Sigmoid colon (tissue), 7 donors: ENCODE results near the gene CRACR2A. TPM values are rescaled to one million over a fixed set of nuclear protein-coding genes. Genes with fewer than 3 reads are reported as not detected.

Experiments
- DNase-seq: peaks from one replicate; pipeline ENCODE4 v3.0.0-alpha.2; 2019
- H3K27ac ChIP-seq, 4 donors: fragments of 200-600 bp; sonication (generic); one replicate each; pipeline ENCODE4 v1.5.1; 2016 to 2019; ENCODE audit warnings: mild to moderate bottlenecking in 1 of 4
- H3K27me3 ChIP-seq, 3 donors: fragments of 200-600 bp; sonication (generic); one replicate each; pipeline ENCODE4 v1.5.1; 2019; ENCODE audit warnings: mild to moderate bottlenecking in 1 of 3
- H3K36me3 ChIP-seq, 4 donors: fragments of 200-600 bp; sonication (generic); one replicate each; pipeline ENCODE4 v1.5.1; 2016 to 2019
- H3K4me1 ChIP-seq, 4 donors: fragments of 200-600 bp; sonication (generic); one replicate each; pipeline ENCODE4 v1.5.1; 2017 to 2019
- H3K4me3 ChIP-seq, 4 donors: fragments of 200-600 bp; sonication (generic); one replicate each; pipeline ENCODE4 v1.5.1; 2017 to 2019; ENCODE audit warnings: mild to moderate bottlenecking in 2 of 4, moderate library complexity in 1 of 4
- H3K9me3 ChIP-seq, 4 donors: fragments of 200-600 bp in 3 of 4; sonication (generic) in 3 of 4; one replicate each; pipeline versions ENCODE4 v1.5.1 to v1.6.1; 2013 to 2019
- CTCF ChIP-seq, 4 experiments: fragments of 450-650 bp in 3 of 4; fragments of 200-600 bp in 1 of 4; IDR thresholded peaks; one replicate each; pipeline ENCODE4 v1.5.1; 2016 to 2019; ENCODE audit warnings: antibody characterized with exemption in 4 of 4, mild to moderate bottlenecking in 3 of 4, moderate library complexity in 2 of 4
- EP300 ChIP-seq, 4 donors: sonication (generic); formaldehyde crosslinking; IDR thresholded peaks; one replicate each; pipeline ENCODE4 v1.6.1; 2017; ENCODE audit warnings: antibody characterized with exemption in 4 of 4
- POLR2A ChIP-seq, 2 donors: fragments of 450-650 bp; IDR thresholded peaks; one replicate each; pipeline ENCODE4 v1.6.1; 2016; ENCODE audit warnings: antibody characterized with exemption in 2 of 2, mild to moderate bottlenecking in 2 of 2, moderate library complexity in 2 of 2
- POLR2AphosphoS5 ChIP-seq, 4 donors: sonication (generic); formaldehyde crosslinking; IDR thresholded peaks; one replicate each; pipeline ENCODE4 v1.6.1; 2017; ENCODE audit warnings: antibody characterized with exemption in 4 of 4
- WGBS, 2 donors: extraction: QIAGEN DNeasy Blood & Tissue Kit; methylation state at CpG; one replicate each; pipeline ENCODE4 v1.1.7; 2013; 5-methylcytosine and 5-hydroxymethylcytosine counted together
- intact Hi-C: fragments of 100-400 bp; cut with DNase I; formaldehyde crosslinking; loops from one replicate; pipeline ENCODE4 v1.15.1; 2023
- polyA plus RNA-seq, 3 donors: library from polyadenylated mRNA; stranded (reverse); fragments of 200-250 nt; gene quantifications; one replicate each; pipeline ENCODE4 v1.2.3, GENCODE V29; 2013
- total RNA-seq, 4 donors: library from RNA; depleted of rRNA; stranded (reverse); fragments of >200 nt; gene quantifications; one replicate each; pipeline ENCODE4 v1.1.0, GENCODE V29; 2016
- donor health status: healthy with polysubstance abuse.
- donor health status: Bipolar disorder and iron deficiency.
- donor health status: healthy.

CRACR2A gene
- total and polyA plus RNA-seq, 7 donors, result 1.1 to 29.6 (median 4.2) TPM

GRCh38 chr12:3613641-3614395 is 139.1 kb downstream of the CRACR2A start:
- intact Hi-C loops, result no loop called here
- DNase-seq, result no peak
- Histone ChIP-seq H3K27me3 (no peaks in the 10 kb centered on the region), H3K36me3 (no peaks in the 10 kb centered on the region), H3K27ac (no peak overlapping the region), H3K4me3 (no peak overlapping the region), H3K9me3 (no peaks in the 10 kb centered on the region), H3K4me1 (peaks cover 0 to 9% (median 3%) of the 10 kb centered on the region in 4 donors)
- TF ChIP-seq CTCF (IDR thresholded peaks at IDR 0.05) (no peak), POLR2AphosphoS5 (IDR thresholded peaks at IDR 0.05) (no peak), POLR2A (IDR thresholded peaks at IDR 0.05) (no peak), EP300 (IDR thresholded peaks at IDR 0.05) (no peak)
- WGBS, 2 donors, result 91 to 95% methylated on average over 13 of the region's 13 CpGs

GRCh38 chr12:3611860-3612703 is 140.8 kb downstream of the CRACR2A start:
- intact Hi-C loops, result no loop called here
- peaks cover 0 to 9% (median 3%) of the 10 kb centered on the region in 4 donors for H3K4me1 ChIP-seq
- H3K9me3 ChIP-seq, result no peaks in the 10 kb centered on the region
- no peaks in the 10 kb centered on the region for H3K36me3 ChIP-seq
- no peak overlapping the region for H3K4me3 ChIP-seq
- H3K27me3 ChIP-seq, result no peaks in the 10 kb centered on the region
- TF ChIP-seq POLR2A (IDR thresholded peaks at IDR 0.05), result no peak
- no peak for TF ChIP-seq CTCF (IDR thresholded peaks at IDR 0.05)
- no peak for TF ChIP-seq EP300 (IDR thresholded peaks at IDR 0.05)
- no peak for TF ChIP-seq POLR2AphosphoS5 (IDR thresholded peaks at IDR 0.05)
- H3K27ac ChIP-seq, result no peak overlapping the region
- DNase-seq, result no peak
- 80 to 83% methylated on average over 8 of the region's 8 CpGs for WGBS, 2 donors

- Histone ChIP-seq H3K27ac (no peak overlapping the region), H3K4me3 (no peak overlapping the region), H3K4me1 (peaks cover 0 to 19% (median 12%) of the 10 kb centered on the region in 4 donors), H3K36me3 (no peaks in the 10 kb centered on the region), H3K27me3 (peaks cover 0 to 11% (median 0%) of the 10 kb centered on the region in 3 donors), H3K9me3 (no peaks in the 10 kb centered on the region)
- no peak for DNase-seq
- TF ChIP-seq CTCF (IDR thresholded peaks at IDR 0.05), result no peak
- TF ChIP-seq EP300 (IDR thresholded peaks at IDR 0.05), result no peak
- no peak for TF ChIP-seq POLR2AphosphoS5 (IDR thresholded peaks at IDR 0.05)
- TF ChIP-seq POLR2A (IDR thresholded peaks at IDR 0.05), result no peak
- 86 to 93% methylated on average over 4 of the region's 4 CpGs for WGBS, 2 donors
- intact Hi-C loops, result no loop called here
These were observed 145.1 kb downstream of the CRACR2A start for GRCh38 chr12:3607821-3608220.

- Histone ChIP-seq H3K4me1 (peaks cover 0 to 18% (median 11%) of the 10 kb centered on the region in 4 donors), H3K9me3 (no peaks in the 10 kb centered on the region), H3K27ac (no peak overlapping the region), H3K27me3 (peaks cover 0 to 15% (median 0%) of the 10 kb centered on the region in 3 donors), H3K4me3 (no peak overlapping the region), H3K36me3 (no peaks in the 10 kb centered on the region)
- DNase-seq, result no peak
- intact Hi-C loops, result no loop called here
- 86 to 87% methylated on average over 9 of the region's 9 CpGs for WGBS, 2 donors
- no peak for TF ChIP-seq EP300 (IDR thresholded peaks at IDR 0.05)
- no peak for TF ChIP-seq CTCF (IDR thresholded peaks at IDR 0.05)
- TF ChIP-seq POLR2A (IDR thresholded peaks at IDR 0.05), result no peak
- TF ChIP-seq POLR2AphosphoS5 (IDR thresholded peaks at IDR 0.05), result no peak
These were observed 145.7 kb downstream of the CRACR2A start for GRCh38 chr12:3607039-3607720.
